ENCODE measurements around the gene FILIP1. TPM values are rescaled to one million over a fixed set of nuclear protein-coding genes. Genes with fewer than 3 reads are reported as not detected.

The FILIP1 gene
- total RNA-seq, 1 donor from 2014 or later = 0.69 TPM

DNA sequence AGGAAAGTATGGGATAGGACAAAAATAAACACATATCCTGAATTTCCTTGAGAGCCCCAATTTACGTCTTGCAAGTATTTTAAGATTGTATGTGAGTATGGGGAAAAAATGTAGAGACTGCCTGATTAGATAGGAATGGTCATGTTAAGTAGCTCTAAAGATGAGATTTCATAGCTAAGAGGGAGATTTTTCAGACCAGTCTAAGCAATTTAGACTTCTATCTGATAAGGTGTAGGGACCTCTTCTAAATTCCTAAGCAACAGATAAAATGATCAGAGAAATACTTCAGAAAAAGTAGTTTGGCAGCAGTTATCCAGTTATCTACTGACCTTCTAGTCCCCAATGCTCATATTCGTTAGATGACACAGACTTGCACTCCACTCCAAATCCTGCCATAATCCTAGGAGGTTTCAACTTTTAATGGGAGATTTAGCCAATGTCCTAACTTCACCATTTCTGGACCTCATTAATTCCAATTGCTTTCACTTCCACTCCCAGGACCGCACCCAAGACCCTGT is 90.0 kb downstream of the FILIP1 start:
- Mint-ChIP-seq H3K4me1 (ENCODE audit: low read depth, unreplicated experiment) (no peaks in the 10 kb centered on the region), H3K36me3 (ENCODE audit: unreplicated experiment) (no peaks in the 10 kb centered on the region), H3K9me3 (ENCODE audit: unreplicated experiment) (peaks cover 2% of the 10 kb centered on the region), H3K27me3 (ENCODE audit: unreplicated experiment) (no peaks in the 10 kb centered on the region), H3K27ac (ENCODE audit: unreplicated experiment) (no peak overlapping the region), H3K4me3 (ENCODE audit: unreplicated experiment) (no peak overlapping the region)
- no peak for DNase-seq
- TF ChIP-seq, protein P1, sequence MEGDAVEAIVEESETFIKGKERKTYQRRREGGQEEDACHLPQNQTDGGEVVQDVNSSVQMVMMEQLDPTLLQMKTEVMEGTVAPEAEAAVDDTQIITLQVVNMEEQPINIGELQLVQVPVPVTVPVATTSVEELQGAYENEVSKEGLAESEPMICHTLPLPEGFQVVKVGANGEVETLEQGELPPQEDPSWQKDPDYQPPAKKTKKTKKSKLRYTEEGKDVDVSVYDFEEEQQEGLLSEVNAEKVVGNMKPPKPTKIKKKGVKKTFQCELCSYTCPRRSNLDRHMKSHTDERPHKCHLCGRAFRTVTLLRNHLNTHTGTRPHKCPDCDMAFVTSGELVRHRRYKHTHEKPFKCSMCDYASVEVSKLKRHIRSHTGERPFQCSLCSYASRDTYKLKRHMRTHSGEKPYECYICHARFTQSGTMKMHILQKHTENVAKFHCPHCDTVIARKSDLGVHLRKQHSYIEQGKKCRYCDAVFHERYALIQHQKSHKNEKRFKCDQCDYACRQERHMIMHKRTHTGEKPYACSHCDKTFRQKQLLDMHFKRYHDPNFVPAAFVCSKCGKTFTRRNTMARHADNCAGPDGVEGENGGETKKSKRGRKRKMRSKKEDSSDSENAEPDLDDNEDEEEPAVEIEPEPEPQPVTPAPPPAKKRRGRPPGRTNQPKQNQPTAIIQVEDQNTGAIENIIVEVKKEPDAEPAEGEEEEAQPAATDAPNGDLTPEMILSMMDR (IDR thresholded peaks at IDR 0.05; ENCODE audit: partially characterized antibody, unreplicated experiment) = no peak

GRCh38 chr6:75402296-75402695 is 91.3 kb downstream of the FILIP1 start:
- Mint-ChIP-seq H3K27ac (ENCODE audit: unreplicated experiment) (no peak overlapping the region), H3K27me3 (ENCODE audit: unreplicated experiment) (no peaks in the 10 kb centered on the region), H3K4me3 (ENCODE audit: unreplicated experiment) (no peak overlapping the region), H3K36me3 (ENCODE audit: unreplicated experiment) (no peaks in the 10 kb centered on the region), H3K4me1 (ENCODE audit: low read depth, unreplicated experiment) (no peaks in the 10 kb centered on the region), H3K9me3 (ENCODE audit: unreplicated experiment) (peaks cover 2% of the 10 kb centered on the region)
- no peak for DNase-seq
- TF ChIP-seq, protein P1 (IDR thresholded peaks at IDR 0.05; ENCODE audit: partially characterized antibody, unreplicated experiment) = no peak

DNA sequence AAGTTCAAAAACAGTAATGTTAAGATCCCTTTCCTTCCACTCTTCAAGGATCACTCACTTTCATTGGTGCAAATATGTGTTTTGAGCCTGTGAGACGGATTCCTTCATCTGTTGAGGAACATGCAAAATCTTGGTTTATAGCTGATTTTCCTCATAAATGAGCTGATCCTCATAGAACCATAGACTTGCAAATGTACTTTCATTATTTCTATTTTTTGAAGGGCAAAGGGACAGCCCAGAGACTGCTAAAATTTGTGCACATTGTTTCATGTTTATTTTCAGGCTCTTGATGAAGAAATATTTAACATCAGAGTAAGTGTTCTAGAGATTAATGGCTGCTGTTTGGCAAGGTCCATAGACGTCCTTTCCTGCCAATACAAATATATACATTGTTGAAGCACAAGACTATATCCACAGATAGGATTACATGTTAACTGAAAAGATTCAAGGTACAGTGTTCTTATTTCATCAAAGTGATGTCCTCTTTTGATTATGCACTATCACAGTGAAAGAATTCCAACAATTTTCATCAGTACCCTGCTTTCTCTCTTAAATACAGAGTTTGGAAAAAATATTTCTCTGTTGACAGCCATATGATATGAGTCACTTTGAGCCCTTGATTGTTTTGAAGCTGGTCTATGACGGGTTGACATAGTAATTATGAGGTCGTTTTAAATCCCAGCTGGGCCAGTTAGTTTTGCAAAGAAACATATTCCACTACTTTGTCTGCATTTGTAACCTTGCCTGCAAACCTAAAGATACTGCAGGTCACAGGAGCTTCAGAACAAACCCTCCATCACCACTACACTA is 95.7 kb downstream of the FILIP1 start:
- H3K27ac Mint-ChIP-seq (ENCODE audit: unreplicated experiment) = no peak overlapping the region

GRCh38 chr6:75397171-75397570 is 96.4 kb downstream of the FILIP1 start:
- no peak for DNase-seq
- Mint-ChIP-seq H3K9me3 (ENCODE audit: unreplicated experiment) (no peaks in the 10 kb centered on the region), H3K27me3 (ENCODE audit: unreplicated experiment) (no peaks in the 10 kb centered on the region), H3K4me1 (ENCODE audit: low read depth, unreplicated experiment) (no peaks in the 10 kb centered on the region), H3K27ac (ENCODE audit: unreplicated experiment) (no peak overlapping the region), H3K4me3 (ENCODE audit: unreplicated experiment) (no peak overlapping the region), H3K36me3 (ENCODE audit: unreplicated experiment) (no peaks in the 10 kb centered on the region)
- TF ChIP-seq, protein P1 (IDR thresholded peaks at IDR 0.05; ENCODE audit: partially characterized antibody, unreplicated experiment) = no peak

More for the DNA sequence above, 95.7 kb downstream of the FILIP1 start:
- H3K4me1 Mint-ChIP-seq (ENCODE audit: low read depth, unreplicated experiment) = no peaks in the 10 kb centered on the region
- no peaks in the 10 kb centered on the region for H3K9me3 Mint-ChIP-seq (ENCODE audit: unreplicated experiment)
- TF ChIP-seq, protein P1 (IDR thresholded peaks at IDR 0.05; ENCODE audit: partially characterized antibody, unreplicated experiment) = no peak
- H3K36me3 Mint-ChIP-seq (ENCODE audit: unreplicated experiment) = no peaks in the 10 kb centered on the region
- H3K27me3 Mint-ChIP-seq (ENCODE audit: unreplicated experiment) = no peaks in the 10 kb centered on the region
- no peak overlapping the region for H3K4me3 Mint-ChIP-seq (ENCODE audit: unreplicated experiment)
- no peak for DNase-seq

Measured in glutamatergic neuron (in vitro differentiated cells).